K562 (cell line): ENCODE data around the gene TXK. TPM values are rescaled to one million over a fixed set of nuclear protein-coding genes. Genes with fewer than 3 reads are reported as not detected.

Experiments
- AFF4 ChIP-seq: sonication (generic); formaldehyde crosslinking; IDR thresholded peaks from 2 replicates; pipeline ENCODE4 v1.8.0; 2023; ENCODE audit warnings: mild to moderate bottlenecking, missing genetic modification reagents
- ARID1B ChIP-seq: fragments of 450-650 bp; IDR thresholded peaks from 2 replicates; pipeline ENCODE4 v1.6.1; 2016; ENCODE audit warnings: antibody characterized with exemption, mild to moderate bottlenecking, inconsistent platforms
- CBFA2T3 ChIP-seq: fragments of 450-650 bp; IDR thresholded peaks from 2 replicates; pipeline ENCODE4 v1.6.1; 2017
- E2F1 ChIP-seq: sonication (generic); formaldehyde crosslinking; IDR thresholded peaks from 2 replicates; pipeline ENCODE4 v1.8.1; 2023; ENCODE audit warnings: mild to moderate bottlenecking, missing genetic modification reagents, moderate library complexity
- HDAC1 ChIP-seq, 2 experiments: fragments of 450-650 bp; IDR thresholded peaks; 2 replicates each; pipeline ENCODE4 v1.6.1; 2016 to 2017; ENCODE audit warnings: inconsistent platforms in 1 of 2, mild to moderate bottlenecking in 1 of 2, moderate library complexity in 1 of 2
- HINFP ChIP-seq: fragments of 450-650 bp; conservative IDR thresholded peaks from 2 replicates; pipeline ENCODE4 v1.6.1; 2016; ENCODE audit warnings: missing genetic modification characterization, low read depth, mild to moderate bottlenecking, control low read depth, missing compliant biosample characterization
- HSF4 ChIP-seq: fragments of 250-450 bp; sonication (Bioruptor Pico); IDR thresholded peaks from 2 replicates; pipeline ENCODE4 v2.1.2; 2022; ENCODE audit warnings: mild to moderate bottlenecking, moderate library complexity, borderline replicate concordance
- JUND ChIP-seq, 2 experiments: IDR thresholded peaks; 2 replicates in 1 of 2; 3 replicates in 1 of 2; pipeline ENCODE4 v1.6.1; 2011; ENCODE audit warnings: borderline replicate concordance in 2 of 2, low read depth in 2 of 2, low read length in 2 of 2, improper control_type of control experiment in 1 of 2, missing biosample characterization in 1 of 2, missing genetic modification characterization in 1 of 2, missing genetic modification reagents in 1 of 2
- PTRF ChIP-seq: fragments of 450-650 bp; IDR thresholded peaks from 2 replicates; pipeline ENCODE4 v1.6.1; 2016; ENCODE audit warnings: mild to moderate bottlenecking, missing genetic modification characterization, missing compliant biosample characterization
- RBM25 ChIP-seq: fragments of 200-400 bp; formaldehyde crosslinking; IDR thresholded peaks from 2 replicates; pipeline ENCODE4 v1.6.1; 2018; ENCODE audit warnings: low read length, low read depth, moderate library complexity; ENCODE audit not compliant: severe bottlenecking
- TFAP4 ChIP-seq: sonication (generic); formaldehyde crosslinking; IDR thresholded peaks from 2 replicates; pipeline ENCODE4 v1.8.0; 2022; ENCODE audit warnings: missing genetic modification reagents, mild to moderate bottlenecking, moderate library complexity, borderline replicate concordance
- U2AF1 ChIP-seq: fragments of 200-400 bp; formaldehyde crosslinking; optimal IDR thresholded peaks from 2 replicates; pipeline ENCODE3; 2017; ENCODE audit warnings: mild to moderate bottlenecking, low read depth, low read length, moderate library complexity
- XRCC4 ChIP-seq: IDR thresholded peaks from one replicate; pipeline ENCODE4 v1.6.1; 2011; ENCODE audit not compliant: insufficient read depth, insufficient read length; ENCODE audit errors: extremely low read depth
- ZFP1 ChIP-seq: fragments of 450-650 bp; formaldehyde crosslinking; IDR thresholded peaks from 2 replicates; pipeline ENCODE4 v1.4.0; 2020; ENCODE audit warnings: mild to moderate bottlenecking, mixed read lengths
- ZFP36 ChIP-seq: fragments of 150-350 bp; IDR thresholded peaks from 2 replicates; pipeline ENCODE4 v1.6.1; 2018; ENCODE audit warnings: low read length, low read depth; ENCODE audit not compliant: partially characterized antibody
- ZNF707 ChIP-seq: fragments of 250-450 bp; sonication (Bioruptor Pico); conservative IDR thresholded peaks from 2 replicates; pipeline ENCODE4 v1.8.0; 2022; ENCODE audit warnings: inconsistent platforms, mild to moderate bottlenecking, moderate library complexity
- polyA plus RNA-seq, 8 experiments: library from polyadenylated mRNA; depleted of rRNA in 4 of 8; stranded (reverse) in 5 of 8; unstranded in 3 of 8; fragments of >200 nt; fragmentation: Nextera tagmentation in 2 of 8; fragmentation: Illumina TruSeq in 1 of 8; extraction: Ambion mirVana in 2 of 8; extraction: Trizol in 1 of 8; gene quantifications; 2 replicates each; pipeline versions ENCODE4 v1.2.1 to v1.2.3, GENCODE V29; 2011 to 2014; ENCODE audit warnings: inconsistent platforms in 1 of 8, missing spikeins in 1 of 8
- total RNA-seq, 7 experiments: library from RNA; depleted of rRNA in 6 of 7; stranded (reverse); fragments of >200 nt in 6 of 7; fragmentation: Illumina TruSeq in 2 of 7; extraction: Trizol in 2 of 7; gene quantifications; 2 replicates each; pipeline versions ENCODE4 v1.2.1 to v1.2.3, GENCODE V29; 2011 to 2021; ENCODE audit warnings: low replicate concordance in 1 of 7
- TF ChIP-seq, protein P1 (sequence below): fragments of 250-450 bp; sonication (Bioruptor Pico); IDR thresholded peaks from 2 replicates; pipeline ENCODE4 v1.4.0; 2020; ENCODE audit warnings: mild to moderate bottlenecking, moderate library complexity, borderline replicate concordance

The TXK gene
- total and polyA plus RNA-seq, 9 of the 15 experiments (the other 6 are each of a cell fraction or from before 2014, with no cell fraction given): 0.24 to 1.1 (median 0.45) TPM; not detected in 1

- TF ChIP-seq, protein P1, sequence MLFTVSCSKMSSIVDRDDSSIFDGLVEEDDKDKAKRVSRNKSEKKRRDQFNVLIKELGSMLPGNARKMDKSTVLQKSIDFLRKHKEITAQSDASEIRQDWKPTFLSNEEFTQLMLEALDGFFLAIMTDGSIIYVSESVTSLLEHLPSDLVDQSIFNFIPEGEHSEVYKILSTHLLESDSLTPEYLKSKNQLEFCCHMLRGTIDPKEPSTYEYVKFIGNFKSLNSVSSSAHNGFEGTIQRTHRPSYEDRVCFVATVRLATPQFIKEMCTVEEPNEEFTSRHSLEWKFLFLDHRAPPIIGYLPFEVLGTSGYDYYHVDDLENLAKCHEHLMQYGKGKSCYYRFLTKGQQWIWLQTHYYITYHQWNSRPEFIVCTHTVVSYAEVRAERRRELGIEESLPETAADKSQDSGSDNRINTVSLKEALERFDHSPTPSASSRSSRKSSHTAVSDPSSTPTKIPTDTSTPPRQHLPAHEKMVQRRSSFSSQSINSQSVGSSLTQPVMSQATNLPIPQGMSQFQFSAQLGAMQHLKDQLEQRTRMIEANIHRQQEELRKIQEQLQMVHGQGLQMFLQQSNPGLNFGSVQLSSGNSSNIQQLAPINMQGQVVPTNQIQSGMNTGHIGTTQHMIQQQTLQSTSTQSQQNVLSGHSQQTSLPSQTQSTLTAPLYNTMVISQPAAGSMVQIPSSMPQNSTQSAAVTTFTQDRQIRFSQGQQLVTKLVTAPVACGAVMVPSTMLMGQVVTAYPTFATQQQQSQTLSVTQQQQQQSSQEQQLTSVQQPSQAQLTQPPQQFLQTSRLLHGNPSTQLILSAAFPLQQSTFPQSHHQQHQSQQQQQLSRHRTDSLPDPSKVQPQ (CRISPR knock-in tag): no peak
- TF ChIP-seq ZFP36 (no peak), HSF4 (CRISPR knock-in tag) (no peak), CBFA2T3 (peak; percentile 49), XRCC4 (no peak), ZFP1 (CRISPR knock-in tag) (no peak), TFAP4 (CRISPR knock-in tag) (no peak), ZNF707 (no peak), ARID1B (peak; percentile 13; the same call in 1 of the 2 replicates), JUND (IDR thresholded peaks at IDR 0.05; ENCODE audit: borderline replicate concordance, low read depth, low read length) (0 out of 2 replicates have a peak, but pooled peaks have one; percentile 18), JUND (tag; IDR thresholded peaks at IDR 0.05; ENCODE audit: borderline replicate concordance, low read depth, low read length) (no peak), PTRF (tag) (no peak), AFF4 (CRISPR knock-in tag) (no peak), HDAC1 (IDR thresholded peaks at IDR 0.05) (no peak), RBM25 (no peak), E2F1 (CRISPR knock-in tag) (no peak), U2AF1 (no peak), HINFP (tag) (no peak)
Measured at GRCh38 chr4:48162162-48162561, 28.1 kb upstream of the TXK start (continued).
